GM18951 (cell line): ENCODE results near the gene CLEC16A.

Experiments used
- POLR2A ChIP-seq: IDR thresholded peaks from 4 replicates; pipeline ENCODE4 v1.6.1; 2011; ENCODE audit warnings: mild to moderate bottlenecking; ENCODE audit not compliant: insufficient read length, insufficient read depth; ENCODE audit errors: extremely low read depth
- in situ Hi-C: fragments of 300-500 bp; cut with MboI; formaldehyde crosslinking; loops from one replicate; pipeline ENCODE4 v1.12.0; 2022; ENCODE audit warnings: low sequenced_read_pairs, mixed read lengths, inconsistent platforms; ENCODE audit not compliant: unreplicated experiment

Gene CLEC16A

GRCh38 chr16:11017499-11017898 lies 73.1 kb downstream of the CLEC16A start:
- in situ Hi-C loops: no loop called here
- TF ChIP-seq POLR2A: no peak

- TF ChIP-seq POLR2A: no peak
- in situ Hi-C loops: no loop called here
These were observed 76.0 kb downstream of the CLEC16A start for GRCh38 chr16:11020388-11020787.

- in situ Hi-C loops: no loop called here
- no peak for TF ChIP-seq POLR2A
These were observed 76.6 kb downstream of the CLEC16A start for GRCh38 chr16:11020792-11021551.

GRCh38 chr16:11022002-11022401 lies 77.6 kb downstream of the CLEC16A start:
- TF ChIP-seq POLR2A: no peak

GRCh38 chr16:11023262-11024039 lies 79.1 kb downstream of the CLEC16A start:
- TF ChIP-seq POLR2A: no peak
- in situ Hi-C loops: no loop called here

More at GRCh38 chr16:11022002-11022401, 77.6 kb downstream of the CLEC16A start:
- in situ Hi-C loops: no loop called here

GRCh38 chr16:11024333-11025053 lies 80.1 kb downstream of the CLEC16A start:
- TF ChIP-seq POLR2A: no peak
- in situ Hi-C loops: no loop called here

- no peak for TF ChIP-seq POLR2A
- in situ Hi-C loops: no loop called here
These were observed 80.8 kb downstream of the CLEC16A start for GRCh38 chr16:11025120-11025531.

- in situ Hi-C loops: no loop called here
- TF ChIP-seq POLR2A: no peak
These were observed 85.6 kb downstream of the CLEC16A start for GRCh38 chr16:11029948-11030347.

- in situ Hi-C loops: no loop called here
These were observed 86.7 kb downstream of the CLEC16A start for GRCh38 chr16:11030990-11031510.

GRCh38 chr16:11032000-11032921 lies 87.9 kb downstream of the CLEC16A start:
- in situ Hi-C loops: no loop called here
- no peak for TF ChIP-seq POLR2A

More at GRCh38 chr16:11030990-11031510, 86.7 kb downstream of the CLEC16A start:
- no peak for TF ChIP-seq POLR2A

GRCh38 chr16:11032922-11033291 lies 88.5 kb downstream of the CLEC16A start:
- in situ Hi-C loops: no loop called here
- no peak for TF ChIP-seq POLR2A
